CD8-positive, alpha-beta memory T cell (primary cell): ENCODE results near the gene PTPN13. TPM values are rescaled to one million over a fixed set of nuclear protein-coding genes. Genes with fewer than 3 reads are reported as not detected.

Source experiments
- CTCF ChIA-PET: fragments of 350-600 bp; sonication (Branson Sonifier 250); formaldehyde crosslinking; loops from one replicate; lab custom pipeline; 2021; ENCODE audit warnings: antibody characterized with exemption; lab: Charles Lee
- POLR2A ChIA-PET: fragments of 350-600 bp; sonication (Branson Sonifier 250); formaldehyde crosslinking; loops from one replicate; lab custom pipeline; 2021; ENCODE audit warnings: antibody characterized with exemption; lab: Charles Lee
- DNase-seq, 5 donors: peaks; one replicate each; pipeline versions ENCODE4 v3.0.0 to v3.0.0-alpha.2; 2020 to 2022; ENCODE audit warnings: mixed read lengths in 1 of 5
- H3K27ac ChIP-seq: one replicate; pipeline ENCODE4 v1.7.0; 2013; ENCODE audit warnings: low read depth, mild to moderate bottlenecking, low read length, moderate library complexity
- H3K27me3 ChIP-seq: 2 replicates; pipeline ENCODE4 v1.7.0; 2013; ENCODE audit warnings: low read length, mild to moderate bottlenecking; ENCODE audit not compliant: insufficient read depth, poor library complexity, severe bottlenecking
- H3K36me3 ChIP-seq: 2 replicates; pipeline ENCODE4 v1.7.0; 2013; ENCODE audit warnings: mild to moderate bottlenecking, low read length, moderate library complexity; ENCODE audit not compliant: insufficient read depth
- H3K4me1 ChIP-seq: 2 replicates; pipeline ENCODE4 v1.7.0; 2013; ENCODE audit warnings: mild to moderate bottlenecking, low read length, moderate library complexity; ENCODE audit not compliant: insufficient read depth
- H3K4me3 ChIP-seq: 2 replicates; pipeline ENCODE4 v1.7.0; 2013; ENCODE audit warnings: mild to moderate bottlenecking, low read length
- H3K9me3 ChIP-seq: 2 replicates; pipeline ENCODE4 v1.7.0; 2013; ENCODE audit warnings: mild to moderate bottlenecking, low read length
- H3K27ac Mint-ChIP-seq, 8 donors: one replicate each; pipeline ENCODE4 v1.8.0; 2020 to 2021; ENCODE audit warnings: mixed read lengths in 8 of 8, mild to moderate bottlenecking in 6 of 8, inconsistent platforms in 3 of 8, moderate library complexity in 3 of 8
- H3K27me3 Mint-ChIP-seq, 2 donors: one replicate each; pipeline ENCODE4 v1.8.0; 2020 to 2021; ENCODE audit warnings: mixed read lengths in 2 of 2, mild to moderate bottlenecking in 1 of 2, moderate library complexity in 1 of 2
- H3K36me3 Mint-ChIP-seq, 3 donors: one replicate each; pipeline ENCODE4 v1.8.0; 2020 to 2021; ENCODE audit warnings: mixed read lengths in 3 of 3, inconsistent platforms in 1 of 3, mild to moderate bottlenecking in 1 of 3
- H3K4me1 Mint-ChIP-seq, 3 donors: one replicate each; pipeline ENCODE4 v1.8.0; 2020 to 2021; ENCODE audit warnings: mixed read lengths in 3 of 3, inconsistent platforms in 1 of 3, mild to moderate bottlenecking in 1 of 3
- H3K4me3 Mint-ChIP-seq, 7 donors: one replicate each; pipeline ENCODE4 v1.8.0; 2020 to 2021; ENCODE audit warnings: mixed read lengths in 7 of 7, mild to moderate bottlenecking in 6 of 7, moderate library complexity in 4 of 7, inconsistent platforms in 2 of 7
- H3K9me3 Mint-ChIP-seq, 5 donors: one replicate each; pipeline ENCODE4 v1.8.0; 2020 to 2022; ENCODE audit warnings: mixed read lengths in 5 of 5, mild to moderate bottlenecking in 3 of 5, moderate library complexity in 2 of 5, inconsistent platforms in 1 of 5
- polyA plus RNA-seq: library from polyadenylated mRNA; unstranded; fragments of 300-500 nt; fragmentation: Illumina TruSeq; gene quantifications from one replicate; pipeline ENCODE4 v1.2.3, GENCODE V29; 2021
- total RNA-seq, 2 experiments: library from RNA; stranded (reverse); gene quantifications; one replicate each; pipeline ENCODE4 v1.2.3, GENCODE V29; 2021

Gene PTPN13
- total and polyA plus RNA-seq, 3 experiments from 2014 or later = 0.07 to 1.3 (median 0.53) TPM

- POLR2A ChIA-PET = no interaction called here
- H3K36me3 ChIP-seq = no peaks in the 10 kb centered on the region
- H3K9me3 Mint-ChIP-seq = peaks cover 0 to 12% (median 4%) of the 10 kb centered on the region in 5 donors
Measured at GRCh38 chr4:86630629-86631028, 36.5 kb downstream of the PTPN13 start.

GRCh38 chr4:86631166-86631565 lies 37.1 kb downstream of the PTPN13 start:
- Histone ChIP-seq H3K9me3 (no peaks in the 10 kb centered on the region), H3K36me3 (no peaks in the 10 kb centered on the region), H3K4me1 (no peaks in the 10 kb centered on the region), H3K27me3 (no peaks in the 10 kb centered on the region), H3K4me3 (no peak overlapping the region), H3K27ac (no peak overlapping the region)
- ChIA-PET CTCF (no interaction called here), POLR2A (no interaction called here)
- Mint-ChIP-seq H3K4me3 (no peak overlapping the region), H3K9me3 (peaks cover 0 to 12% (median 5%) of the 10 kb centered on the region in 5 donors), H3K4me1 (no peaks in the 10 kb centered on the region), H3K36me3 (peaks cover 0 to 2% (median 0%) of the 10 kb centered on the region in 3 donors), H3K27ac (no peak overlapping the region), H3K27me3 (no peaks in the 10 kb centered on the region)
- no peak for DNase-seq

More at GRCh38 chr4:86630629-86631028, 36.5 kb downstream of the PTPN13 start:
- H3K27ac Mint-ChIP-seq = no peak overlapping the region
- CTCF ChIA-PET = no interaction called here
- DNase-seq = no peak
- Histone ChIP-seq H3K9me3 (no peaks in the 10 kb centered on the region), H3K27ac (no peak overlapping the region), H3K27me3 (no peaks in the 10 kb centered on the region), H3K4me1 (no peaks in the 10 kb centered on the region), H3K4me3 (no peak overlapping the region)
- no peaks in the 10 kb centered on the region for H3K36me3 Mint-ChIP-seq
- no peaks in the 10 kb centered on the region for H3K27me3 Mint-ChIP-seq
- no peaks in the 10 kb centered on the region for H3K4me1 Mint-ChIP-seq
- no peak overlapping the region for H3K4me3 Mint-ChIP-seq

DNA sequence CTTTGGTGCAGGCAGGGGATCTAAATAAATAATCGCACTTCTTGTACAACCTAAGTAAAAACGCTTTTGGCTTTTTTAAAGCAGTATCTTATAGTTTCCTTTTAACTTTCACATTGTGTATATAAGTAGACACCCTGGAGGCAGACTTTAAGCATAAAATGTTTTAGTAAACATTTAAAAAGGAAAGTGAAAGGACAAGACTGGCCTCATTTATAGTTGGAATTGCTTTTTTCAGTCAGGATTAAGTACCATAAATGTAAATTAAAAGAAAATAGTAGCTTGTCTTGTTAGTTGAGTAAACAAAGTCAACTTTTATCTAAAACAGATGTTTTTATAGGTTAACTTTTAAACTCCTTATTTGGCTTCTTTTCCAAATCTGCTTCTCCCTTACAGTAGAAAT lies 39.7 kb downstream of the PTPN13 start:
- Mint-ChIP-seq H3K9me3 (peaks cover 0 to 12% (median 7%) of the 10 kb centered on the region in 5 donors), H3K36me3 (peaks cover 0 to 2% (median 0%) of the 10 kb centered on the region in 3 donors), H3K27ac (no peak overlapping the region), H3K4me1 (no peaks in the 10 kb centered on the region), H3K27me3 (no peaks in the 10 kb centered on the region), H3K4me3 (no peak overlapping the region)
- H3K36me3 ChIP-seq = no peaks in the 10 kb centered on the region
- no peak overlapping the region for H3K27ac ChIP-seq
- no peaks in the 10 kb centered on the region for H3K9me3 ChIP-seq
- no peaks in the 10 kb centered on the region for H3K4me1 ChIP-seq
- H3K4me3 ChIP-seq = no peak overlapping the region
- no peak for DNase-seq
- ChIA-PET CTCF (no interaction called here), POLR2A (no interaction called here)
- no peaks in the 10 kb centered on the region for H3K27me3 ChIP-seq

GRCh38 chr4:86640469-86640868 lies 46.4 kb downstream of the PTPN13 start:
- Histone ChIP-seq H3K9me3 (no peaks in the 10 kb centered on the region), H3K4me1 (no peaks in the 10 kb centered on the region), H3K27me3 (no peaks in the 10 kb centered on the region), H3K27ac (no peak overlapping the region), H3K36me3 (no peaks in the 10 kb centered on the region), H3K4me3 (no peak overlapping the region)
- ChIA-PET CTCF (no interaction called here), POLR2A (no interaction called here)
- Mint-ChIP-seq H3K4me1 (no peaks in the 10 kb centered on the region), H3K27me3 (no peaks in the 10 kb centered on the region), H3K4me3 (no peak overlapping the region), H3K9me3 (peaks cover 0 to 4% (median 3%) of the 10 kb centered on the region in 5 donors), H3K27ac (no peak overlapping the region), H3K36me3 (peaks cover 0 to 2% (median 0%) of the 10 kb centered on the region in 3 donors)
- no peak for DNase-seq

DNA sequence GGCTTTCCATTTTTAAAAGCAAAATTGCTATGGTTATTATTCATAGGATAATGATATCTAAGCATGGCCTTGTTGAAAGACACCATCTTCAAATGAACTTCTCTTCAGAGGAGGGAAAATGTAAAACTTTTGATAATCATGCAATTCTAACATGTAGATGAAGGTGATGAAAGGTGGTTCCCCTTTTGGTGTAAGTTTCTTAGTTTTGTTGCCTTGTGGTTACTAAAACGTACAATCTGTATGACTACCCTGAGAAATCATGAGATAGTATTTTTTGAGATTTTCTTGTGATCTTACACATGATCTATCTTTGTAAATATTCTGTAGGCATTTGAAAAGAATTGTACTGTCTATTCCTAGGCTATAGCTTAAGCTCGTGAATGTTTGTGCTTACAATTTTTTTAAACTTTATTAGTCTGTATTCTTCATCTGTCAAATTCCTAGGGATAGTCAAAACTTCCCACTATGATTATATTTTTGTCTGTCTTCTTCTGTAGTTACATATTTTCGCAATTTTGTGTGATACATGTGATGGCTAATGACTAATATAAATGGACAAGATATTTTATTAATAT lies 47.5 kb downstream of the PTPN13 start:
- CTCF ChIA-PET = no interaction called here
- H3K27ac Mint-ChIP-seq = no peak overlapping the region

GRCh38 chr4:86644892-86645291 lies 50.8 kb downstream of the PTPN13 start:
- Histone ChIP-seq H3K4me3 (no peak overlapping the region), H3K9me3 (no peaks in the 10 kb centered on the region), H3K27ac (no peak overlapping the region), H3K4me1 (no peaks in the 10 kb centered on the region), H3K36me3 (no peaks in the 10 kb centered on the region), H3K27me3 (no peaks in the 10 kb centered on the region)
- H3K4me1 Mint-ChIP-seq = no peaks in the 10 kb centered on the region
- no peak overlapping the region for H3K27ac Mint-ChIP-seq
- no peak for DNase-seq
- peaks cover 0 to 11% (median 1%) of the 10 kb centered on the region in 5 donors for H3K9me3 Mint-ChIP-seq
- CTCF ChIA-PET = no interaction called here
- H3K27me3 Mint-ChIP-seq = no peaks in the 10 kb centered on the region
- H3K36me3 Mint-ChIP-seq = no peaks in the 10 kb centered on the region
- H3K4me3 Mint-ChIP-seq = no peak overlapping the region
- POLR2A ChIA-PET = no interaction called here

More for the DNA sequence above, 47.5 kb downstream of the PTPN13 start:
- Histone ChIP-seq H3K27me3 (no peaks in the 10 kb centered on the region), H3K36me3 (no peaks in the 10 kb centered on the region), H3K9me3 (no peaks in the 10 kb centered on the region), H3K27ac (no peak overlapping the region), H3K4me3 (no peak overlapping the region), H3K4me1 (no peaks in the 10 kb centered on the region)
- Mint-ChIP-seq H3K4me3 (no peak overlapping the region), H3K36me3 (no peaks in the 10 kb centered on the region), H3K27me3 (no peaks in the 10 kb centered on the region), H3K9me3 (peaks cover 0 to 5% (median under 1%) of the 10 kb centered on the region in 5 donors), H3K4me1 (no peaks in the 10 kb centered on the region)
- POLR2A ChIA-PET = interaction anchor here (0.7 kb wide), 1 partner anchor 563 kb away, joined by 9 read pairs; no protein-coding TSS in a partner anchor
- no peak for DNase-seq

DNA sequence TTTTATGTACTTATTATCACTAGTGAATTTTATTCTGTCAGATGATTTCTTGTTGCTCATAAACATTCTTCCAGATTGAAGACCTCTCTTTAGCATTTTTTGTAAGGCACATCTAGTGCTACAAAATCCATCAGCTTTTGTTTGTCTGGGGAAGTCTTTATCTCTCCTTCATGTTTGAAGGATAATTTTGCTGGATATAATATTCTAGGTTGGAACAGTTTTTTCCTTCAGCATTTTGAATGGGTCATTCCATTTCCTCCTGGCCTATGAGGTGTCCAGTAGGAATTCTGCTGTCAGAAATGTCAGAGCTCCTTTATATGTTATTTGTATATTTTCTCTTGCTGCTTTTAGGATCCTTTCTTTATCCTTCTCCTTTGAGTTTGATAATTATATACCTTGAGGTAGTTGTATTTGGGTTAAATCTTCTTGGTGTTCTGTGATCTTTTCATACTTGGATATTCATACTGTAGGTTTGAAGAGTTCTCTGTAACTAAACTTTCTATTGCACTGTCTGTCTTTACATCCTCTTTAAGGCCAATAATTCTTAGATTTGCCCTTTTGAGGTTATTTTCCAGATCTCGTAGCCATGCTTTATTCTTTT lies 58.3 kb downstream of the PTPN13 start:
- POLR2A ChIA-PET = no interaction called here

GRCh38 chr4:86653237-86653865 lies 59.2 kb downstream of the PTPN13 start:
- Histone ChIP-seq H3K4me1 (no peaks in the 10 kb centered on the region), H3K9me3 (no peaks in the 10 kb centered on the region), H3K4me3 (no peak overlapping the region), H3K36me3 (no peaks in the 10 kb centered on the region), H3K27ac (no peak overlapping the region), H3K27me3 (no peaks in the 10 kb centered on the region)
- Mint-ChIP-seq H3K4me1 (no peaks in the 10 kb centered on the region), H3K9me3 (peaks cover 18 to 46% (median 28%) of the 10 kb centered on the region in 5 donors), H3K4me3 (no peak overlapping the region), H3K27me3 (peaks cover 0 to 1% of the 10 kb centered on the region in 2 donors), H3K27ac (no peak overlapping the region), H3K36me3 (peaks cover 0 to 3% (median 2%) of the 10 kb centered on the region in 3 donors)
- no peak for DNase-seq
- POLR2A ChIA-PET = no interaction called here
- CTCF ChIA-PET = no interaction called here

More for the DNA sequence above, 58.3 kb downstream of the PTPN13 start:
- no peak for DNase-seq
- Histone ChIP-seq H3K4me3 (no peak overlapping the region), H3K36me3 (no peaks in the 10 kb centered on the region), H3K27ac (no peak overlapping the region), H3K4me1 (no peaks in the 10 kb centered on the region), H3K27me3 (no peaks in the 10 kb centered on the region), H3K9me3 (no peaks in the 10 kb centered on the region)
- no peaks in the 10 kb centered on the region for H3K4me1 Mint-ChIP-seq
- H3K9me3 Mint-ChIP-seq = peaks cover 19 to 42% (median 26%) of the 10 kb centered on the region in 5 donors
- no peak overlapping the region for H3K4me3 Mint-ChIP-seq
- peaks cover 0 to 3% (median 2%) of the 10 kb centered on the region in 3 donors for H3K36me3 Mint-ChIP-seq
- peaks cover 0 to 1% of the 10 kb centered on the region in 2 donors for H3K27me3 Mint-ChIP-seq
- H3K27ac Mint-ChIP-seq = no peak overlapping the region
- CTCF ChIA-PET = no interaction called here
